ENCODE measurements around the gene SNED1. TPM values are rescaled to one million over a fixed set of nuclear protein-coding genes. Genes with fewer than 3 reads are reported as not detected.

Gene SNED1
- polyA plus RNA-seq, 1 donor from 2014 or later, result 0.32 TPM

- Histone ChIP-seq H3K4me3 (ENCODE audit: low read length) (no peak overlapping the region), H3K79me2 (replicated peaks; ENCODE audit: insufficient read depth, low read length) (no peaks in the 10 kb centered on the region), H3K36me3 (ENCODE audit: insufficient read depth, low read length) (no peaks in the 10 kb centered on the region), H3K9me3 (ENCODE audit: low read length) (no peaks in the 10 kb centered on the region), H4K20me1 (ENCODE audit: insufficient read depth) (no peaks in the 10 kb centered on the region), H3K27me3 (ENCODE audit: insufficient read depth, low read depth, low read length) (peaks cover 36% of the 10 kb centered on the region), H3K4me2 (ENCODE audit: low read length) (no peak overlapping the region), H3K27ac (ENCODE audit: low read length) (no peak overlapping the region), H3K9me2 (ENCODE audit: insufficient read depth, low read length) (no peaks in the 10 kb centered on the region), H3K9ac (ENCODE audit: low read length) (no peak overlapping the region), H2AFZ (ENCODE audit: low read depth, low read length) (no peak overlapping the region), H3F3A (ENCODE audit: insufficient read depth, low read length, poor library complexity, severe bottlenecking) (no peaks in the 10 kb centered on the region)
- TF ChIP-seq POLR2AphosphoS5 (IDR thresholded peaks at IDR 0.05), result no peak
- no peak for TF ChIP-seq TAF1 (IDR thresholded peaks at IDR 0.05; ENCODE audit: low read depth)
- no peak for TF ChIP-seq CTCF (IDR thresholded peaks at IDR 0.05; ENCODE audit: poor library complexity, severe bottlenecking)
- no peak for TF ChIP-seq RAD21 (conservative IDR thresholded peaks at IDR 0.05)
- TF ChIP-seq SMC3 (conservative IDR thresholded peaks at IDR 0.05; ENCODE audit: poor library complexity), result no peak
- TF ChIP-seq EZH2 (IDR thresholded peaks at IDR 0.05; ENCODE audit: borderline replicate concordance, insufficient read depth, low read length, poor library complexity, severe bottlenecking), result no peak
- TF ChIP-seq, protein P1, sequence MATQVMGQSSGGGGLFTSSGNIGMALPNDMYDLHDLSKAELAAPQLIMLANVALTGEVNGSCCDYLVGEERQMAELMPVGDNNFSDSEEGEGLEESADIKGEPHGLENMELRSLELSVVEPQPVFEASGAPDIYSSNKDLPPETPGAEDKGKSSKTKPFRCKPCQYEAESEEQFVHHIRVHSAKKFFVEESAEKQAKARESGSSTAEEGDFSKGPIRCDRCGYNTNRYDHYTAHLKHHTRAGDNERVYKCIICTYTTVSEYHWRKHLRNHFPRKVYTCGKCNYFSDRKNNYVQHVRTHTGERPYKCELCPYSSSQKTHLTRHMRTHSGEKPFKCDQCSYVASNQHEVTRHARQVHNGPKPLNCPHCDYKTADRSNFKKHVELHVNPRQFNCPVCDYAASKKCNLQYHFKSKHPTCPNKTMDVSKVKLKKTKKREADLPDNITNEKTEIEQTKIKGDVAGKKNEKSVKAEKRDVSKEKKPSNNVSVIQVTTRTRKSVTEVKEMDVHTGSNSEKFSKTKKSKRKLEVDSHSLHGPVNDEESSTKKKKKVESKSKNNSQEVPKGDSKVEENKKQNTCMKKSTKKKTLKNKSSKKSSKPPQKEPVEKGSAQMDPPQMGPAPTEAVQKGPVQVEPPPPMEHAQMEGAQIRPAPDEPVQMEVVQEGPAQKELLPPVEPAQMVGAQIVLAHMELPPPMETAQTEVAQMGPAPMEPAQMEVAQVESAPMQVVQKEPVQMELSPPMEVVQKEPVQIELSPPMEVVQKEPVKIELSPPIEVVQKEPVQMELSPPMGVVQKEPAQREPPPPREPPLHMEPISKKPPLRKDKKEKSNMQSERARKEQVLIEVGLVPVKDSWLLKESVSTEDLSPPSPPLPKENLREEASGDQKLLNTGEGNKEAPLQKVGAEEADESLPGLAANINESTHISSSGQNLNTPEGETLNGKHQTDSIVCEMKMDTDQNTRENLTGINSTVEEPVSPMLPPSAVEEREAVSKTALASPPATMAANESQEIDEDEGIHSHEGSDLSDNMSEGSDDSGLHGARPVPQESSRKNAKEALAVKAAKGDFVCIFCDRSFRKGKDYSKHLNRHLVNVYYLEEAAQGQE (IDR thresholded peaks at IDR 0.05; ENCODE audit: borderline replicate concordance), result no peak
Observed at GRCh38 chr2:241033994-241034393, 35.6 kb downstream of the SNED1 start.

DNA sequence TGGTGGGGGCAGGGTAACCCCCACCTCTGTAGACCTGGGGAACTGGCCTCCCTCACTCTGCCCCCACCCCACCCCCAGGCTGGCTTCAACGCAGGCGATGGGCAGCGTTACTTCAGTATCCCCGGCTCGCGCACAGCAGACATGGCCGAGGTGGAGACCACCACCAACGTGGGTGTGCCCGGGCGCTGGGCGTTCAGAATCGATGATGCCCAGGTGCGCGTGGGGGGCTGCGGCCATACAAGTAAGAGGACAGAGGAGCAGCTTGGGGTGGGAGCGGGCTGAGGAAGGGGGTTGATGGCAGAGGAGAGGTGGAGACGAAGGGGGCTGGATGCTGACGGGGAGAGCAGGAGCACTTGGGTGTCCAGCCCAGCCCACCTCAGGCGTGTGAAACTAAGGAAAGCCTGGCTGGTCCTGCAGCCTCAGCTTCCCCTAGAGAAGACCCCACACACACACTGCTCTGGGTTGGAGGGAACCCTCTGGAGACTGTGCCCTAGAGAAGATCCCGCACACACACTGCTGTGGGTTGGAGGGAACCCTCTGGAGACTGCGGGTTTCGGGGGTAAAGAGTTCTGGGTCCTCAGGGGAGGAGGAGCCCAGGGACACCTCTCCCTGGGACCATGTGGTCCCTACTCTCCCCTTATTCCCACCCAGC is 36.2 kb downstream of the SNED1 start:
- H4K20me1 ChIP-seq (ENCODE audit: insufficient read depth), result no peaks in the 10 kb centered on the region
- H3K9me3 ChIP-seq (ENCODE audit: low read length), result no peaks in the 10 kb centered on the region
- no peak overlapping the region for H3K4me2 ChIP-seq (ENCODE audit: low read length)
- H3K9ac ChIP-seq (ENCODE audit: low read length), result no peak overlapping the region
- H3F3A ChIP-seq (ENCODE audit: insufficient read depth, low read length, poor library complexity, severe bottlenecking), result no peaks in the 10 kb centered on the region
- H3K27ac ChIP-seq (ENCODE audit: low read length), result no peak overlapping the region
- H2AFZ ChIP-seq (ENCODE audit: low read depth, low read length), result no peak overlapping the region
- H3K79me2 ChIP-seq (replicated peaks; ENCODE audit: insufficient read depth, low read length), result no peaks in the 10 kb centered on the region
- no peak overlapping the region for H3K4me3 ChIP-seq (ENCODE audit: low read length)
- TF ChIP-seq EP300 (conservative IDR thresholded peaks at IDR 0.05; ENCODE audit: poor library complexity, severe bottlenecking) (no peak), CTCF (IDR thresholded peaks at IDR 0.05; ENCODE audit: poor library complexity, severe bottlenecking) (no peak), SMC3 (conservative IDR thresholded peaks at IDR 0.05; ENCODE audit: poor library complexity) (no peak)
- TF ChIP-seq, protein P1 (IDR thresholded peaks at IDR 0.05; ENCODE audit: borderline replicate concordance), result no peak
- H3K27me3 ChIP-seq (ENCODE audit: insufficient read depth, low read depth, low read length), result peaks cover 36% of the 10 kb centered on the region
- no peaks in the 10 kb centered on the region for H3K9me2 ChIP-seq (ENCODE audit: insufficient read depth, low read length)
- no peaks in the 10 kb centered on the region for H3K36me3 ChIP-seq (ENCODE audit: insufficient read depth, low read length)

Measured in neural cell (in vitro differentiated cells).